LNCAP (cell line): Measurements from ENCODE around the gene CUBN.

Source experiments
- CTCF ChIP-seq: fragments of 450-650 bp; IDR thresholded peaks from 2 replicates; pipeline ENCODE4 v1.5.1; 2017; ENCODE audit warnings: mild to moderate bottlenecking

The CUBN gene

GRCh38 chr10:16820421-16820820 is 309.2 kb downstream of the CUBN start:
- no peak for TF ChIP-seq CTCF

GRCh38 chr10:16820018-16820417 is 309.6 kb downstream of the CUBN start:
- TF ChIP-seq CTCF, result no peak

- TF ChIP-seq CTCF, result no peak
These were observed 310.2 kb downstream of the CUBN start for GRCh38 chr10:16819436-16819835.

GRCh38 chr10:16819026-16819425 is 310.6 kb downstream of the CUBN start:
- no peak for TF ChIP-seq CTCF

GRCh38 chr10:16817125-16818019 is 312.2 kb downstream of the CUBN start, which contains the start of gene RSU1:
TSS of gene RSU1 (minus strand) at chr10:16817424. CDS start at chr10:16817081, 343 bp downstream.
- TF ChIP-seq CTCF, result no peak

- TF ChIP-seq CTCF, result no peak
These were observed 312.8 kb downstream of the CUBN start for GRCh38 chr10:16816830-16817124.

- no peak for TF ChIP-seq CTCF
These were observed 313.4 kb downstream of the CUBN start for GRCh38 chr10:16816171-16816570.
